K562 (cell line): ENCODE results near the gene USP43. TPM values are rescaled to one million over a fixed set of nuclear protein-coding genes. Genes with fewer than 3 reads are reported as not detected.

Experiments
- ATAC-seq: fragments of 200-7000 bp; cut with Tn5 transposase; 3 replicates; pipeline ENCODE4 v1.9.1; 2020; ENCODE audit warnings: moderate library complexity
- BruUV-seq: library from RNA; stranded (reverse); fragments of 400-500 nt; replicated peaks from 2 replicates; lab custom pipeline; 2021; lab: Mats Ljungman, UMichigan
- CTCF ChIA-PET: fragments of 300-600 bp; formaldehyde crosslinking; extraction: SDS; loops from one replicate; lab custom pipeline; 2021; ENCODE audit warnings: low intra/inter-chr PET ratio; lab: Yijun Ruan, JAX
- POLR2A ChIA-PET: fragments of 300-600, 350-650 bp; sonication (Branson Sonifier 250); formaldehyde crosslinking; extraction: SDS; loops from one replicate; lab custom pipeline; 2021; ENCODE audit warnings: antibody characterized with exemption, inconsistent platforms; lab: Yijun Ruan, JAX
- DNase-seq, 4 experiments: peaks; one replicate each; pipeline versions ENCODE4 v3.0.0 to v3.0.0-alpha.2; 2011 to 2018; ENCODE audit warnings: low spot score in 3 of 4, mixed read lengths in 3 of 4; ENCODE audit errors: extremely low read depth in 1 of 4
- FAIRE-seq: peaks from 2 replicates; lab custom pipeline; 2011; peaks lifted over from hg19 to GRCh38; lab: Jason Lieb, UNC
- H2AFZ ChIP-seq: 2 replicates; pipeline ENCODE4 v1.6.0; 2011; ENCODE audit warnings: low read depth, low read length, control low read depth, inconsistent platforms
- H3K27ac ChIP-seq: fragments of 200-600 bp; 3 replicates; pipeline ENCODE4 v1.8.0; 2011; ENCODE audit warnings: low read depth, mild to moderate bottlenecking, control low read depth, inconsistent platforms, low read length, moderate library complexity, mixed read lengths; ENCODE audit errors: extremely low read depth
- H3K27me3 ChIP-seq, 2 experiments: fragments of 300-600 bp in 1 of 2; 2 replicates in 1 of 2; 3 replicates in 1 of 2; pipeline versions ENCODE4 v1.6.0 to v1.8.0; 2011; ENCODE audit warnings: inconsistent platforms in 2 of 2, low read length in 2 of 2, mild to moderate bottlenecking in 1 of 2, mixed read lengths in 1 of 2, moderate library complexity in 1 of 2; ENCODE audit not compliant: control insufficient read depth in 2 of 2, insufficient read depth in 2 of 2
- H3K36me3 ChIP-seq: fragments of 300-600 bp; 3 replicates; pipeline ENCODE4 v1.8.0; 2011; ENCODE audit warnings: mild to moderate bottlenecking, low read length, inconsistent platforms; ENCODE audit not compliant: control insufficient read depth, insufficient read depth
- H3K4me1 ChIP-seq, 2 experiments: fragments of 200-600 bp in 1 of 2; replicated peaks in 1 of 2; 2 replicates in 1 of 2; 3 replicates in 1 of 2; pipeline versions ENCODE4 v1.5.1 to v1.8.0; 2011; ENCODE audit warnings: inconsistent platforms in 2 of 2, low read length in 2 of 2, mild to moderate bottlenecking in 1 of 2, mixed read lengths in 1 of 2, moderate library complexity in 1 of 2; ENCODE audit not compliant: control insufficient read depth in 2 of 2, insufficient read depth in 2 of 2
- H3K4me2 ChIP-seq: 2 replicates; pipeline ENCODE4 v1.6.1; 2011; ENCODE audit warnings: low read length, control low read depth, inconsistent platforms, mixed read lengths; ENCODE audit not compliant: insufficient read depth
- H3K4me3 ChIP-seq: fragments of 200-600 bp; sonication (generic), shearing (Covaris generic); 2 replicates; pipeline ENCODE4 v1.5.1; 2016; ENCODE audit warnings: control low read depth, inconsistent platforms
- H3K79me2 ChIP-seq: fragments of 200-600 bp; 3 replicates; pipeline ENCODE4 v1.8.0; 2011; ENCODE audit warnings: low read length, inconsistent platforms; ENCODE audit not compliant: control insufficient read depth, insufficient read depth
- H3K9ac ChIP-seq, 2 experiments: 2 replicates each; pipeline versions ENCODE4 v1.6.0 to v1.6.1; 2011; ENCODE audit warnings: low read depth in 2 of 2, low read length in 2 of 2, control low read depth in 1 of 2, inconsistent platforms in 1 of 2, mild to moderate bottlenecking in 1 of 2, mixed read lengths in 1 of 2; ENCODE audit not compliant: insufficient read depth in 1 of 2
- H3K9me1 ChIP-seq: one replicate; pipeline ENCODE4 v1.6.0; 2011; ENCODE audit warnings: inconsistent platforms, mild to moderate bottlenecking, low read length, moderate library complexity; ENCODE audit not compliant: control insufficient read depth, insufficient read depth
- H3K9me3 ChIP-seq: replicated peaks from 2 replicates; pipeline ENCODE4 v1.5.1; 2011; ENCODE audit warnings: low read depth, low read length, inconsistent platforms; ENCODE audit not compliant: control insufficient read depth, insufficient read depth
- H4K20me1 ChIP-seq: replicated peaks from 2 replicates; pipeline ENCODE4 v1.6.1; 2011; ENCODE audit warnings: low read length, inconsistent platforms, mixed read lengths; ENCODE audit not compliant: control insufficient read depth, insufficient read depth
- ARID3A ChIP-seq: IDR thresholded peaks from 2 replicates; pipeline ENCODE4 v1.6.1; 2012; ENCODE audit warnings: low read depth, low read length, improper control_type of control experiment, borderline replicate concordance
- ATF3 ChIP-seq, 2 experiments: fragments of 450-650 bp in 1 of 2; sonication (generic) in 1 of 2; formaldehyde crosslinking in 1 of 2; IDR thresholded peaks in 1 of 2; conservative IDR thresholded peaks in 1 of 2; 2 replicates each; pipeline versions ENCODE4 v1.6.1 to v1.8.1; 2016 to 2023; ENCODE audit warnings: mild to moderate bottlenecking in 2 of 2, moderate library complexity in 2 of 2, inconsistent platforms in 1 of 2, missing genetic modification reagents in 1 of 2
- BMI1 ChIP-seq: fragments of 150-350 bp; IDR thresholded peaks from 2 replicates; pipeline ENCODE4 v1.6.1; 2014; ENCODE audit warnings: low read length
- E2F8 ChIP-seq: fragments of 450-650 bp; IDR thresholded peaks from 2 replicates; pipeline ENCODE4 v1.7.1; 2018; ENCODE audit warnings: mild to moderate bottlenecking, low read depth; ENCODE audit not compliant: partially characterized antibody
- HDAC2 ChIP-seq: fragments of 450-650 bp; IDR thresholded peaks from 2 replicates; pipeline ENCODE4 v1.6.1; 2016; ENCODE audit warnings: mild to moderate bottlenecking
- PHF21A ChIP-seq: fragments of 450-650 bp; IDR thresholded peaks from 2 replicates; pipeline ENCODE4 v1.6.1; 2017; ENCODE audit warnings: low read depth, borderline replicate concordance
- PRMT5 ChIP-seq: sonication (generic); formaldehyde crosslinking; IDR thresholded peaks from 2 replicates; pipeline ENCODE4 v1.5.0; 2020; ENCODE audit warnings: missing genetic modification reagents
- ZBTB7A ChIP-seq: IDR thresholded peaks from 2 replicates; pipeline ENCODE4 v1.6.1; 2011; ENCODE audit warnings: low read depth, mild to moderate bottlenecking, low read length, moderate library complexity, borderline replicate concordance; ENCODE audit not compliant: control insufficient read depth
- ZMIZ1 ChIP-seq, 2 experiments: fragments of 150-350 bp in 1 of 2; IDR thresholded peaks; 2 replicates each; pipeline ENCODE4 v1.6.1; 2012 to 2016; ENCODE audit warnings: low read depth in 2 of 2, low read length in 2 of 2, mild to moderate bottlenecking in 1 of 2, moderate library complexity in 1 of 2
- ZNF212 ChIP-seq: fragments of 450-650 bp; formaldehyde crosslinking; IDR thresholded peaks from 2 replicates; pipeline ENCODE4 v1.4.0; 2020; ENCODE audit warnings: mild to moderate bottlenecking
- ZNF551 ChIP-seq: fragments of 250-450 bp; sonication (Bioruptor Pico); IDR thresholded peaks from 2 replicates; pipeline ENCODE4 v1.5.0; 2021; ENCODE audit warnings: mild to moderate bottlenecking, moderate library complexity
- ZNF57 ChIP-seq: fragments of 450-650 bp; formaldehyde crosslinking; IDR thresholded peaks from 2 replicates; pipeline ENCODE4 v1.4.0; 2020; ENCODE audit warnings: mild to moderate bottlenecking, moderate library complexity
- WGBS: fragments of 100-300 bp; shearing (Covaris generic); methylation state at CpG from one replicate; pipeline ENCODE4 v1.1.6; 2016; ENCODE audit warnings: low coverage, mixed read lengths; ENCODE audit not compliant: insufficient coverage; ENCODE audit errors: missing lambda C conversion rate; 5-methylcytosine and 5-hydroxymethylcytosine counted together
- in situ Hi-C: fragments of 300-500 bp; cut with MboI; formaldehyde crosslinking; loops from 4 replicates; pipeline ENCODE4 v1.15.0; 2018; ENCODE audit warnings: inconsistent platforms, mixed read lengths
- intact Hi-C: fragments of 100-400 bp; cut with micrococcal nuclease; formaldehyde crosslinking; loops from 2 replicates; pipeline ENCODE4 v1.14.2; 2022
- polyA plus RNA-seq, 8 experiments: library from polyadenylated mRNA; depleted of rRNA in 4 of 8; stranded (reverse) in 5 of 8; unstranded in 3 of 8; fragments of >200 nt; fragmentation: Nextera tagmentation in 2 of 8; fragmentation: Illumina TruSeq in 1 of 8; extraction: Ambion mirVana in 2 of 8; extraction: Trizol in 1 of 8; gene quantifications; 2 replicates each; pipeline versions ENCODE4 v1.2.1 to v1.2.3, GENCODE V29; 2011 to 2014; ENCODE audit warnings: inconsistent platforms in 1 of 8, missing spikeins in 1 of 8
- total RNA-seq, 7 experiments: library from RNA; depleted of rRNA in 6 of 7; stranded (reverse); fragments of >200 nt in 6 of 7; fragmentation: Illumina TruSeq in 2 of 7; extraction: Trizol in 2 of 7; gene quantifications; 2 replicates each; pipeline versions ENCODE4 v1.2.1 to v1.2.3, GENCODE V29; 2011 to 2021; ENCODE audit warnings: low replicate concordance in 1 of 7

USP43 gene
- total and polyA plus RNA-seq, 9 of the 15 experiments (the other 6 are each of a cell fraction or from before 2014, with no cell fraction given) = 0.01 to 0.18 (median 0.06) TPM; not detected in 1

GRCh38 chr17:9700754-9701476 is 55.6 kb downstream of the USP43 start:
- Histone ChIP-seq H3K79me2 (no peaks in the 10 kb centered on the region), H3K4me1 (no peaks in the 10 kb centered on the region), H3K9me1 (no peaks in the 10 kb centered on the region), H3K9me3 (no peaks in the 10 kb centered on the region), H3K27me3 (peaks cover 0 to 4% of the 10 kb centered on the region in 2 experiments; a peak in 1 of 5 replicates), H3K9ac (no peak overlapping the region), H2AFZ (no peak overlapping the region), H3K4me2 (no peak overlapping the region), H3K36me3 (no peaks in the 10 kb centered on the region), H3K27ac (no peak overlapping the region), H3K4me3 (no peak overlapping the region), H4K20me1 (no peaks in the 10 kb centered on the region; the same call in 1 of the 2 replicates)
- no peak for FAIRE-seq
- 0% methylated on average over 10 of the region's 20 CpGs for WGBS
- ATAC-seq = no peak
- ChIA-PET POLR2A (interaction anchor here (0.6 kb wide), 1 partner anchor 18 kb away, joined by 3 read pairs; no protein-coding TSS in a partner anchor), CTCF (no interaction called here)
- BruUV-seq = no TSS peak
- DNase-seq = no peak
- intact Hi-C loops = no loop called here
- in situ Hi-C loops = no loop called here
- TF ChIP-seq ZNF57 (CRISPR knock-in tag) = no peak
- TF ChIP-seq ZMIZ1 (IDR thresholded peaks at IDR 0.05; ENCODE audit: low read depth in 2 of 2, low read length in 2 of 2) = no peak
- TF ChIP-seq PHF21A = no peak
- TF ChIP-seq ZNF551 = no peak
- no peak for TF ChIP-seq ATF3 (IDR thresholded peaks at IDR 0.05)
- TF ChIP-seq ATF3 (CRISPR knock-in tag; conservative IDR thresholded peaks at IDR 0.05) = no peak
- no peak for TF ChIP-seq E2F8
- TF ChIP-seq ZNF212 (CRISPR knock-in tag) = no peak
- no peak for TF ChIP-seq ARID3A
- no peak for TF ChIP-seq HDAC2
- no peak for TF ChIP-seq ZBTB7A
- TF ChIP-seq PRMT5 (CRISPR knock-in tag) = no peak
- no peak for TF ChIP-seq BMI1
